Caki2 (cell line): ENCODE measurements around the gene PTH1R. TPM values are rescaled to one million over a fixed set of nuclear protein-coding genes. Genes with fewer than 3 reads are reported as not detected.
A peak's percentile ranks its signal among the peaks of the same experiment; 100 is the strongest.

ENCODE experiments used
- DNase-seq: peaks from one replicate; pipeline ENCODE4 v3.0.0-alpha.2; 2015; ENCODE audit warnings: low read depth
- in situ Hi-C: cut with HindIII; loops from 2 replicates; pipeline ENCODE4 v1.10.0; 2016; ENCODE audit warnings: low sequenced_read_pairs, low pct_unique_long_range_greater_than_20kb, mixed read lengths
- total RNA-seq: library from RNA; depleted of rRNA; stranded (reverse); fragments of >200 nt; shearing (Covaris generic); gene quantifications from 2 replicates; pipeline ENCODE4 v1.2.3, GENCODE V29; 2014; ENCODE audit warnings: low replicate concordance

The PTH1R gene
- total RNA-seq, 1 experiment from 2014 or later = 3.3 TPM

DNA sequence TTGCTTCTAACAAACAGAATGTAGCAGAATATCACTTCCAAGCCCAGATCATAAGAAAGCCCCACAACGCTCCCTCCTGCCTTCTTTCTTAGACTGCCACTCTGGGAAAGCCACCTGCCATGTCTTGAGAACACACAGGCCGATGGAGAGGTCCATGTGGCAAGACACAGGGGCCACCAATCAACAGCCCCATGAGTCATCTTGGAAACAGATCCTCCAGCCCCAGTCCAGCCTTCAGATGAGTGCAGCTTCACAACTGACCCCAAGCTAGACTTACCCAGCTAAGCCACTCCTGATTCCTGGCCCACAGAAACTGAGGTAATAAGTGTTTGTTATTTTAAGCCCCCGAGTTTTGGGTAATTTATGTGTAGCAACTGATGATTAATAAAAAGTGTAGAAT lies 39.7 kb downstream of the PTH1R start:
- in situ Hi-C loops = no loop called here
- DNase-seq = no peak

DNA sequence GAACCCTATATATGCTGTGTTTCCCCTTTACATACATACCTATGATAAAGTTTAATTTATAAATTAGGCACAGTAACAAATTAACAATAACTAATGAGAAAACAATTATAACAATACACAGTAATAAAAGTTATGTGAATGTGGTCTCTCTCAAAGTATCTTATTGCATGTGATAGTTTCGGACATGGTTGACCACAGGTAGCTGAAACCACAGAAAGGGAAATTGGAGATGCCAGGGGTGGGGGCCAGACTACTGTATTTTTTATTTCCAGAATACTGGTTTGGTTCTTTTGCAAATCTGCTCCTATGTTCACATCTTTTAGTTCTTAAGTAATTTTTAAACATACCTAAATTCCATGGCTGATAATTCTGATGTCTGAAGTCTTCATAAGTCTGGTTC lies 40.7 kb downstream of the PTH1R start:
- in situ Hi-C loops = no loop called here
- no peak for DNase-seq

DNA sequence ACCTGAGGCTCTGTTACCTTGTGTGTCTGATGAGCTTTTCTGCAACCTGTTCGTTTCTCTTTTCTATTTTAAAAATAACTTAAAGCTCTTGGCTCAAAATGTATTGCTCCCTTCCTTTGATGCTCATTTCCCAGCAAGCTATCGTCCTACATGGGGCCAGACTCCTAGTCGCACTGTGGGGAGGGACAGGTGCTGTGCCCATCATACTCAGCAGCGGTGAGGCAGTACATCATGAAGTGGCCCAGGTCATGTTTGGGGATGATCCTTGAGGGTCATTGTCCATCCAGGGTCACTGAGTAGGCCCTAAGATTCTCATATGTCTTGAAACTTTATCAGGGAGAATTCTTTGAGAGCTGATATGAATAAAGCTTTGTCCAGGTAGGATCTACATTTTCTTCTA lies 41.1 kb downstream of the PTH1R start:
- in situ Hi-C loops = no loop called here

DNA sequence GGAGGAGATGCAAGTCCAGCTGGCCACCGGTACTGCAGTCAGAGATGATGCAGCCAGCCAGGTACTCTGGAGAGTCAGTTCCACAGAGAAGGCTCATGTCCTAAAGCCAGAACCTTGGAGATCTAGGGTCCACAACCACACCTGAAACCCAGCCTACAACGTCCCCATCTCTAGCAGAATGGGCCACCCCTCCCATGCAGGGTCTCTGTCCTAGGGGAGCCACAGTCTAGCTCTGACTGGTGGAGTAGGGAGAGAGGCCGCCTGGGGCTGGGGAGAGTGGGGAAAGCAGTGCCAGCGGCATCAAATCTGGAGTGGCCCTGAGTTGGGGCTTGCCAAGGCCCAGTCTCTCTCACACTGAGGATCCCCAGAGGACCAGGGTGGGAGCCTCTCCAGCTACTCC lies 43.5 kb downstream of the PTH1R start:
- DNase-seq = no peak
- in situ Hi-C loops = no loop called here

More for the DNA sequence above, 41.1 kb downstream of the PTH1R start:
- DNase-seq = no peak

DNA sequence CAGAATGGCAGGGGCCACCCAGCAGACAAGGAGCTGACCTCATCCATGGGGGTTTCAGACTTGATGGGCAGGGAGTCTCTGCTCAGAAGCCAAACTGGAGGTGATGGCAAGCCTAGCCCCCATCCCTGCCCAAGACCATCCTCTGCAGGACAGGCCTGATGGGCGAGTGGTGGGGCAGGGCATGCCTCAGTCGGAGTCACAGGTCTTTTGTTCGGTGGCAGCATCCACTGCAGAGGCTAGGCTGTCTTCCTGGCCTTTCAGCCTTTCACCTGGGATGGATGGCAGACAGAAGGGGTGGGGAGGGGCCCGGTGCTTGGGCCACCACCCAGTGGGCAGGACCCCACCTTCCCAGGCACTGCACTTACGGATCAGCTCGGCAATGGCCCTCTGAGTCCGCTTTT lies 44.4 kb downstream of the PTH1R start:
- DNase-seq = no peak
- in situ Hi-C loops = no loop called here

DNA sequence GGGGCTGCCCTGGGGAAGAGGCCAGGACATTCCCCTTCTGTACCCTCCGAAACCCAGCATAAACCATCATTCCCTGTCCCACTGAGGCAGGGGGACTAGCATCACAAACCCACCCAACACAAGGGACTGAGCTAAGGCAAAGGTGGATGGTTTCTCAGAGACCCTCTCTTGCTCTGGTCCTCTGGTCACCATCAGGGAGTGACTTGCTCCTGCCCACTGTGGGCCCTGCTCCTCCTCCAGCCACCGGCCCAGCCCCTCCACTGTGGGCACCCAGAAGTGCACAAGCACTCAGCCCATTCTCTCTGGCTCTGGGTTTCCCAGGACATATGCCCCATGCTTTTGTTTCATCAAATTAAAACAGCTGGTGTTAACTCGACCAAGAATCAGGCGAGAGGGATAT lies 44.9 kb downstream of the PTH1R start:
- in situ Hi-C loops = no loop called here
- DNase-seq = no peak

DNA sequence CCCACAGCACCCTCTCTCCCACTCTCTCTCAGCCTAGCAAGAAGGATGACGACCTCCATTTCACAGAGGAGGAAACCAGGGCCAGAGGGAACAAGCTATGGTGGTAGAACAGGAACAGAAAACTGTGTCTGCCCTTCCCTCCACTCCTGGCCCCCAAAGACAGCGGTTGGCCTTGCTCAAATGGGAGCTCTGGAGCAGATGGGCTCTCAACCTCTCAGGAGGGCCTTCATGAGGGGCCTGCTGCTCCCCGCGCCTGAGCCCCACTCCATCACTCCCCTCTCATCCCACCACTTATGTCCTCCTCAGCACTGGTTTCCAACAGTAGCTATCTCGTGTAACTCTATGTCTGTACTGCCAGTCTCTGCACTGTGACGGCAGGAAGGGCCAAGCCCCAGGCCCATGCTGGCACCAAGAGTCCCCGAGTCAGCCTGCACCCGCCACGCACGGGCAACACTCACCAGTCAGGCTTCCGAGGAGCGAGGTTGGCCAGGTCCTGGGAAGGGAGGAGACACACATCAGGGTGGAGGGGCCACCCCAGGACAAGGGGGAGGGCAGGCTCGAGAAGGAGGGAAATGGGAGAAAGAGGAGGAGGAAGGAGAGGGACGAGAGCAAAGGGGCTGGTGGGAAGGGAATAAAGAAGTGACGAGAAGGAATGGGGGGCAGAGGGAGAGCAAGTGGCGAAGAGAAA lies 45.5 kb downstream of the PTH1R start:
- no peak for DNase-seq
- in situ Hi-C loops = no loop called here

DNA sequence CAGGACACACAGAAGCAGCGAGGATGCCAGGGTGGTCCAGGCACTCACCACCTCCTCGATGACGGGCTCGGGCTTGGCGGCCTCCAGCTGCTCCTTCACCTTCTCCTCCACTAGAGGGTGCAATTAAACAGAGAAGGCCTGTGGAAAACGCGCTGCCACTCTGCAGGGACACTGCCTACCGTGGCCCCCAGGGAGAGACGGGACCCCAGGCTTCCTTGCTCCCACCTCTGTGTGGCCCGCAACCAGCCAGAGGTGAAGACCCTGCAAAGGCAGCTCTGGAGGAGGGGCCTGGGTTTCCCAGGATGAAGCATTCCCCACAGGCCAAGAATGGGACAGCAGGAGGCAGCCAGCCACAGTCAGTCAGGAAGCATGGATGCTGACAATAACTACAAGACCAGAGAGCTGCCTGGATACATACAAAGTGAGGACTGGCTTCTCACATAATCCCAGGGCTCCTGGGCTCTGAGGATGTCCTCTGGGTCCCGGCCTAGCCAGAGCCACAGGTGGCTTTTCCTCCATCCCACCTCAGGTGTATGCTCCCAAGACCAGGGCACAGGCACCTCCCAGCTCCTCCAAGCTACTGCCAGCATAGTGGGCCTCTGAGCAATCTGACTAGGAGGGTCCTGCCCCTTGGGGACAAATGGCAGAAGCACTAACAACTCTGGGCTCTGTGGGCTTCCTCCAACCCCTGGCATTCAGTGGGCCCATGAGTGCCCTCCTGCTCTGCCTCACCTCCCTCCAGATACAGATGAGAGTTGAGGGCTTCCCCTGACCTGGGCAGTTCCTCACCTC lies 46.2 kb downstream of the PTH1R start:
- in situ Hi-C loops = no loop called here
- no peak for DNase-seq

GRCh38 chr3:46924921-46925584 lies 47.5 kb downstream of the PTH1R start:
- in situ Hi-C loops = no loop called here
- DNase-seq = no peak

GRCh38 chr3:46925585-46925934 lies 48.0 kb downstream of the PTH1R start:
- no peak for DNase-seq
- in situ Hi-C loops = no loop called here

GRCh38 chr3:46926039-46926438 lies 48.5 kb downstream of the PTH1R start:
- in situ Hi-C loops = no loop called here
- peak; percentile 69 for DNase-seq

GRCh38 chr3:46926447-46926846 lies 48.9 kb downstream of the PTH1R start:
- in situ Hi-C loops = no loop called here
- no peak for DNase-seq

GRCh38 chr3:46926871-46927717 lies 49.6 kb downstream of the PTH1R start:
- DNase-seq = no peak
- in situ Hi-C loops = no loop called here

DNA sequence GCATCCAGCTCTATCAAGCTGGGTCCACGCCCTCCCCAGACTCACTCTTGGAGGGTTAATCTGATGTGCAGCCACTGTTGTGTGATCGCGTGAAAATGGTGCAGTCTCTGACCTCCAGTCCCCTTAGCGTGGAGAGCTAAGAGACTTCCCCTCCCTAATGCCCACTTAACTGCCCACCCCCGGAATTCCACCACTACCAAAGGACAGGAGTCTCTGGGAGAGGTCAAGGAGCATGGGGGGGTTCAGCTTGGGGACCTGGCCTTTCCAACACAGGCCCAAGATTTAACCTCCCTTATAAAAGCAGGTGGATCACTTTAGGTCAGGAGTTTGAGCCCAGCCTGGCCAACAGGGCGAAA lies 50.2 kb downstream of the PTH1R start:
- DNase-seq = no peak
- in situ Hi-C loops = no loop called here

DNA sequence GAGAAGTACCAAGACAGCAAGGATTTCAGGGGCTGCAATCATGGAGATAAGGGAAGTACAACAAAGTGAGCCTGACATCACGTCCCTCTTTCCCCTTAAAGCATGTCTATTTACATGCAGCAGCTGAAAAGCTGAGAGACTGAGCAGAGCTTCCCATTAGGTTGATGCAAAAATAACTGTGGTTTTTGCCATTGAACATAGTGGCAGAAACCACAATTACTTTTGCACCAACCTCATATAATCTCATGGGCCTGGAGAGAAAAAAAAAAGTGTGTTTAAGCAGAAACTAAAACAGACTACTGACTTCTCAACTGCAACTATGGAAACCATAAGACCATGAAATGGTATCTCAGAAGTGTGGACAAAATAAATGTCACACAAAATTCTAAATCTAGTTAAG lies 50.8 kb downstream of the PTH1R start:
- in situ Hi-C loops = no loop called here

DNA sequence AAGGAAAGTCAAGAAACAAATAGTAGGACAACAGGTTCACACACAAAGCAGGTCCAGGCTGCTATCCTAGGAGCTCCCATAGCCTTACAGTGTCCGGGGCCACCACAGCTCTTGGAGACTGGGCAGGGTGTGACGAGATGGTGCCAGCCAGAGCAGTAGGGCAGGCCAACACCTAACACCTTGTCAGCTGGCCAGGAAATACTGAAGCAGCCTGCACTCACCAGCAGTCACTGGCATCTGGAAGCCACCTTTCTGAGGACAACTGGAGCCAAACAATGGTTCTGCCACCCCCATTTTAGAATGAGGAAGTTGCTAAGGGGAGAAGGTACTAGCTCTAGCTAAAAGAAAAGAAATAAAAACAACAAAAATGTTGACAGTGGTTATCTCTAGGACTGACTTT lies 51.8 kb downstream of the PTH1R start:
- in situ Hi-C loops = no loop called here
- DNase-seq = no peak

More for the DNA sequence above, 50.8 kb downstream of the PTH1R start:
- no peak for DNase-seq

DNA sequence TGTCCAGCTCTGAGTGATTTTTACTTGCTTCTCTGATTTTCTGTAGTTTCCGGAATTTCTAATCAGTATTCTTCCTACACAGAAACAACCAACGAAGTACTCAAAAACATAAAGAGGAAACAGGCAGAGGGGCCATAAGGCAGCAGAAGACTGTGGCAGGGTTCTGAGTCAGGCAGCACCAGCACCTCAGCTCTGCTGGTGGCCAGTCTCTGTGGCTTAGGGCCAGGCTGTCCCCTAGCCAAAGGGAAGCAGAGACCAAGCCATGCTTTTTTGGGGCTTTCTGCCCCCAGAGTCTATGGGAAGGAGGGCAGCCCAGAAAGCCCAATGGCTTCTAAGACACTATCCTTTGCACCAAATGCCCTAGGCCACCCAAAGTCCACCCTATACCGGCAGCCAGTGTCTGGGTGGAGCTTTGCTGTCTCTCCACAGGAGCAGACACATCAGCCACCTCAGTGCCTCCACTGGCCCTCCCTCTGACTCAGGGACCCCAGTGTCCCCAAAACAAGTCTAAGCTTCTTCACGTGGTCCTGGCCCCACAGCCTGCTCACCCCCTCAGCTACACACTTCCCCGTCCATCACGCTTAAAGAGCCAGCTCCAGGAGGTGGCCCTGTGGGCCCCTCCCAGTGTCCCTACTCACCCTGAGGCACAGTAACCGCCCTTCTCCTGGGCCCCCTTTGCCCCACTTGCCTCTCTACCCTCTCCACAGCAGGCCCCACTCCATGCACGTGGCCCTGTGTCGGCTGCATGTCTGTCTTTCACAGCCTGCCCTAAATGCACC lies 52.8 kb downstream of the PTH1R start:
- DNase-seq = no peak
- in situ Hi-C loops = no loop called here

GRCh38 chr3:46930945-46931403 lies 53.5 kb downstream of the PTH1R start:
- in situ Hi-C loops = no loop called here

More at GRCh38 chr3:46930945-46931403, 53.5 kb downstream of the PTH1R start:
- no peak for DNase-seq
